BJ (cell line): ENCODE data around the gene KLF4. TPM values are rescaled to one million over a fixed set of nuclear protein-coding genes. Genes with fewer than 3 reads are reported as not detected.

ENCODE experiments used
- CTCF ChIA-PET: fragments of 350-600 bp; formaldehyde crosslinking; extraction: SDS; loops from one replicate; lab custom pipeline; 2021; ENCODE audit warnings: antibody characterized with exemption, inconsistent platforms; lab: Yijun Ruan, JAX
- POLR2A ChIA-PET: fragments of 300-600 bp; sonication (Branson Sonifier 250); formaldehyde crosslinking; extraction: SDS; loops from one replicate; lab custom pipeline; 2021; ENCODE audit warnings: antibody characterized with exemption; lab: Charles Lee
- DNase-seq: peaks from one replicate; pipeline ENCODE4 v3.0.0-alpha.2; 2011; ENCODE audit warnings: low read depth
- H3K27me3 ChIP-seq: 2 replicates; pipeline ENCODE4 v1.6.0; 2011; ENCODE audit warnings: low read length; ENCODE audit not compliant: control insufficient read depth, insufficient read depth
- H3K36me3 ChIP-seq: 2 replicates; pipeline ENCODE4 v1.5.1; 2011; ENCODE audit warnings: low read length; ENCODE audit not compliant: control insufficient read depth, insufficient read depth
- H3K4me3 ChIP-seq: 2 replicates; pipeline ENCODE4 v1.5.1; 2011; ENCODE audit warnings: low read depth, mild to moderate bottlenecking, control low read depth, low read length
- CTCF ChIP-seq: IDR thresholded peaks from 2 replicates; pipeline ENCODE4 v1.5.1; 2011; ENCODE audit warnings: low read depth, mild to moderate bottlenecking, control low read depth, inconsistent platforms, low read length, moderate library complexity; ENCODE audit not compliant: insufficient read depth
- polyA plus RNA-seq: library from polyadenylated mRNA; depleted of rRNA; stranded (reverse); fragments of >200 nt; gene quantifications from 2 replicates; pipeline ENCODE4 v1.2.3, GENCODE V29; 2011

Gene KLF4
- polyA plus RNA-seq, 1 experiment: 4.3 TPM

DNA sequence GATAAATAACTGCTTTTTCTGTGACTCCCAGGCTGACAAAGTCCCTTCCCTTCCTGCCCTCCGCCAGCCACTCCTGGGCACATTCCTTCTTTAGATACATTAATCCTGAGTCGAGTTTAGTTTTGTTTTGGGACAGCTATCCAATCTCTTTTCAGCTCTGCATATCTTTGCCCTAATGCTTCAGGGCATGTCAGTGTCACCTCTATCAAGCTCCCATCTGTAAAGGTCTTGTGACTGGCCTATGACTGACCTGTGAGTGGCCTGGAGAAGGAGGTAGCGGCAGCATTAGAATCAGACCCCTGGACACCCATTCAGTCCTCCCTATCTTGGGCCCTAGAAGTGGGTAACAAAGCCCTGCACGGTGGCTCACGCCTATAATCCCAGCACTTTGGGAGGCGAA is 34.0 kb upstream of the KLF4 start:
- DNase-seq: no peak
- no peak overlapping the region for H3K4me3 ChIP-seq
- H3K36me3 ChIP-seq: no peaks in the 10 kb centered on the region
- CTCF ChIA-PET: no interaction called here
- TF ChIP-seq CTCF: no peak
- POLR2A ChIA-PET: no interaction called here
- H3K27me3 ChIP-seq: no peaks in the 10 kb centered on the region

- ChIA-PET POLR2A (no interaction called here), CTCF (no interaction called here)
- Histone ChIP-seq H3K36me3 (no peaks in the 10 kb centered on the region), H3K27me3 (no peaks in the 10 kb centered on the region), H3K4me3 (no peak overlapping the region)
- no peak for DNase-seq
- no peak for TF ChIP-seq CTCF
Observed at GRCh38 chr9:107520186-107520585, 30.6 kb upstream of the KLF4 start.

- CTCF ChIA-PET: interaction anchor here (0.6 kb wide), 1 partner anchor 9 kb away, joined by 4 read pairs; no protein-coding TSS in a partner anchor
- Histone ChIP-seq H3K4me3 (no peak overlapping the region), H3K27me3 (no peaks in the 10 kb centered on the region), H3K36me3 (no peaks in the 10 kb centered on the region)
- no peak for TF ChIP-seq CTCF
- POLR2A ChIA-PET: no interaction called here
- no peak for DNase-seq
Observed at GRCh38 chr9:107518037-107518807, 28.7 kb upstream of the KLF4 start.

- TF ChIP-seq CTCF: no peak
- H3K27me3 ChIP-seq: no peaks in the 10 kb centered on the region
- H3K4me3 ChIP-seq: no peak overlapping the region
- no peak for DNase-seq
- ChIA-PET CTCF (no interaction called here), POLR2A (no interaction called here)
- H3K36me3 ChIP-seq: no peaks in the 10 kb centered on the region
Observed at GRCh38 chr9:107513464-107514100, 24.0 kb upstream of the KLF4 start.

- no peaks in the 10 kb centered on the region for H3K27me3 ChIP-seq
- TF ChIP-seq CTCF: no peak
- ChIA-PET CTCF (interaction anchor here (1.1 kb wide), 1 partner anchor 9 kb away, joined by 4 read pairs; no protein-coding TSS in a partner anchor), POLR2A (no interaction called here)
- no peak for DNase-seq
- no peak overlapping the region for H3K4me3 ChIP-seq
- H3K36me3 ChIP-seq: no peaks in the 10 kb centered on the region
Observed at GRCh38 chr9:107504585-107505455, 15.3 kb upstream of the KLF4 start.
